Fibroblast of lung (primary cell): ENCODE results near the gene NEK7. TPM values are rescaled to one million over a fixed set of nuclear protein-coding genes. Genes with fewer than 3 reads are reported as not detected.

Experiments
- DNase-seq, 2 donors: peaks; one replicate each; pipeline versions ENCODE4 v3.0.0 to v3.0.0-alpha.2; 2010; ENCODE audit warnings: low read depth in 2 of 2
- H2AFZ ChIP-seq: 2 replicates; pipeline ENCODE4 v1.5.1; 2012; ENCODE audit warnings: low read length, control low read depth, inconsistent platforms
- H3K27ac ChIP-seq: 2 replicates; pipeline ENCODE4 v1.5.1; 2011; ENCODE audit warnings: low read length, control low read depth; ENCODE audit not compliant: insufficient read depth
- H3K27me3 ChIP-seq: 2 replicates; pipeline ENCODE4 v1.5.1; 2011; ENCODE audit warnings: mild to moderate bottlenecking, low read length; ENCODE audit not compliant: control insufficient read depth, insufficient read depth
- H3K36me3 ChIP-seq: 2 replicates; pipeline ENCODE4 v1.5.1; 2011; ENCODE audit warnings: low read length; ENCODE audit not compliant: control insufficient read depth, insufficient read depth
- H3K4me1 ChIP-seq: 2 replicates; pipeline ENCODE4 v1.5.1; 2011; ENCODE audit warnings: low read length; ENCODE audit not compliant: control insufficient read depth, insufficient read depth; ENCODE audit errors: extremely low read depth
- H3K4me2 ChIP-seq: 2 replicates; pipeline ENCODE4 v1.5.1; 2011; ENCODE audit warnings: low read length, control low read depth; ENCODE audit not compliant: insufficient read depth; ENCODE audit errors: extremely low read depth
- H3K4me3 ChIP-seq, 4 experiments: fragments of 200-600 bp in 1 of 4; sonication (generic) in 1 of 4; replicated peaks in 1 of 4; 2 replicates each; pipeline ENCODE4 v1.5.1; 2011 to 2016; ENCODE audit warnings: low read length in 4 of 4, low read depth in 3 of 4, mild to moderate bottlenecking in 3 of 4, control low read depth in 2 of 4, inconsistent platforms in 1 of 4, mixed read lengths in 1 of 4; ENCODE audit not compliant: insufficient read depth in 1 of 4; ENCODE audit errors: control extremely low read depth in 1 of 4
- H3K79me2 ChIP-seq: 2 replicates; pipeline ENCODE4 v1.5.1; 2012; ENCODE audit warnings: mild to moderate bottlenecking, low read length, inconsistent platforms; ENCODE audit not compliant: control insufficient read depth, insufficient read depth
- H3K9ac ChIP-seq: 2 replicates; pipeline ENCODE4 v1.5.1; 2011; ENCODE audit warnings: mild to moderate bottlenecking, low read length, control low read depth; ENCODE audit not compliant: insufficient read depth
- H3K9me3 ChIP-seq: 2 replicates; pipeline ENCODE4 v1.5.1; 2012; ENCODE audit warnings: low read depth, low read length; ENCODE audit not compliant: control insufficient read depth, insufficient read depth
- H4K20me1 ChIP-seq: 2 replicates; pipeline ENCODE4 v1.5.1; 2011; ENCODE audit warnings: low read length; ENCODE audit not compliant: control insufficient read depth, insufficient read depth; ENCODE audit errors: extremely low read depth
- CTCF ChIP-seq, 2 donors: IDR thresholded peaks in 1 of 2; conservative IDR thresholded peaks in 1 of 2; 1 replicate in 1 of 2; 2 replicates in 1 of 2; pipeline ENCODE4 v1.5.1; 2011 to 2012; ENCODE audit warnings: low read length in 2 of 2, control low read depth in 1 of 2, inconsistent platforms in 1 of 2, low read depth in 1 of 2, mild to moderate bottlenecking in 1 of 2
- EZH2 ChIP-seq: IDR thresholded peaks from 2 replicates; pipeline ENCODE4 v1.5.1; 2012; ENCODE audit warnings: low read length, control low read depth, mild to moderate bottlenecking; ENCODE audit errors: missing control alignments
- polyA plus RNA-seq, 2 donors: library from polyadenylated mRNA; depleted of rRNA in 1 of 2; stranded (reverse) in 1 of 2; unstranded in 1 of 2; fragments of >200 nt; gene quantifications; 2 replicates each; pipeline ENCODE4 v1.2.1, GENCODE V29; 2011 to 2012; ENCODE audit warnings: missing spikeins in 1 of 2
- total RNA-seq: library from RNA; depleted of rRNA; stranded (reverse); fragments of >200 nt; gene quantifications from 2 replicates; pipeline ENCODE4 v1.2.1, GENCODE V29; 2014

Gene NEK7
- total and polyA plus RNA-seq, 2 donors (not counting 1 experiment from before 2014, with no cell fraction given): 90.5 to 207 TPM

GRCh38 chr1:198109371-198109715 lies 47.5 kb upstream of the NEK7 start:
- Histone ChIP-seq H3K36me3 (no peaks in the 10 kb centered on the region), H3K9me3 (no peaks in the 10 kb centered on the region)
- TF ChIP-seq EZH2 (no peak), CTCF (conservative IDR thresholded peaks at IDR 0.05 in 1 of 2, IDR thresholded peaks at IDR 0.05 in 1 of 2; ENCODE audit: low read depth in 1 of 2, low read length in 2 of 2) (no peak)

GRCh38 chr1:198113342-198113750 lies 43.5 kb upstream of the NEK7 start:
- H3K4me1 ChIP-seq: peaks cover 3% of the 10 kb centered on the region
- H2AFZ ChIP-seq: no peak overlapping the region
- no peak overlapping the region for H3K9ac ChIP-seq
- H3K27me3 ChIP-seq: no peaks in the 10 kb centered on the region
- no peaks in the 10 kb centered on the region for H3K36me3 ChIP-seq
- H3K79me2 ChIP-seq: no peaks in the 10 kb centered on the region
- no peaks in the 10 kb centered on the region for H3K9me3 ChIP-seq
- no peak overlapping the region for H3K4me3 ChIP-seq
- TF ChIP-seq CTCF (conservative IDR thresholded peaks at IDR 0.05 in 1 of 2, IDR thresholded peaks at IDR 0.05 in 1 of 2; ENCODE audit: low read depth in 1 of 2, low read length in 2 of 2) (no peak), EZH2 (no peak)
- no peaks in the 10 kb centered on the region for H4K20me1 ChIP-seq
- no peak overlapping the region for H3K4me2 ChIP-seq
- H3K27ac ChIP-seq: no peak overlapping the region
- peak; percentile 82 to 85 for DNase-seq

More at GRCh38 chr1:198109371-198109715, 47.5 kb upstream of the NEK7 start:
- H3K79me2 ChIP-seq: no peaks in the 10 kb centered on the region
- no peaks in the 10 kb centered on the region for H4K20me1 ChIP-seq
- no peak overlapping the region for H3K27ac ChIP-seq
- H2AFZ ChIP-seq: no peak overlapping the region
- H3K4me2 ChIP-seq: no peak overlapping the region
- no peaks in the 10 kb centered on the region for H3K4me1 ChIP-seq
- no peak for DNase-seq
- no peak overlapping the region for H3K9ac ChIP-seq
- no peak overlapping the region for H3K4me3 ChIP-seq
- H3K27me3 ChIP-seq: no peaks in the 10 kb centered on the region

GRCh38 chr1:198116069-198116468 lies 40.7 kb upstream of the NEK7 start:
- H4K20me1 ChIP-seq: no peaks in the 10 kb centered on the region
- H3K27ac ChIP-seq: no peak overlapping the region
- no peak overlapping the region for H3K4me2 ChIP-seq
- H3K27me3 ChIP-seq: no peaks in the 10 kb centered on the region
- H3K4me1 ChIP-seq: peaks cover 15% of the 10 kb centered on the region
- no peaks in the 10 kb centered on the region for H3K36me3 ChIP-seq
- H3K4me3 ChIP-seq: no peak overlapping the region
- no peaks in the 10 kb centered on the region for H3K9me3 ChIP-seq
- TF ChIP-seq CTCF (conservative IDR thresholded peaks at IDR 0.05 in 1 of 2, IDR thresholded peaks at IDR 0.05 in 1 of 2; ENCODE audit: low read depth in 1 of 2, low read length in 2 of 2): no peak
- TF ChIP-seq EZH2: no peak
- H2AFZ ChIP-seq: no peak overlapping the region
- no peak for DNase-seq
- no peak overlapping the region for H3K9ac ChIP-seq
- H3K79me2 ChIP-seq: no peaks in the 10 kb centered on the region
